ENCODE data around the gene RIN3.

RIN3 gene

GRCh38 chr14:92630367-92630766 lies 116.8 kb downstream of the RIN3 start:
- no peak for TF ChIP-seq CTCF (conservative IDR thresholded peaks at IDR 0.05; ENCODE audit: low read depth)
- ChIA-PET CTCF (interaction anchor here (0.6 kb wide), 1 partner anchor 47 kb away, joined by 3 read pairs; no protein-coding TSS in a partner anchor), POLR2A (ENCODE audit: low non-redundant PET) (no interaction called here)
- no peak for DNase-seq (ENCODE audit: low spot score)
- H3K27ac ChIP-seq, result no peak overlapping the region

GRCh38 chr14:92631098-92631497 lies 117.5 kb downstream of the RIN3 start:
- DNase-seq (ENCODE audit: low spot score), result no peak
- ChIA-PET CTCF (no interaction called here), POLR2A (ENCODE audit: low non-redundant PET) (no interaction called here)
- TF ChIP-seq CTCF (conservative IDR thresholded peaks at IDR 0.05; ENCODE audit: low read depth), result no peak
- no peak overlapping the region for H3K27ac ChIP-seq

GRCh38 chr14:92632546-92633273 lies 119.1 kb downstream of the RIN3 start:
- no peak for TF ChIP-seq CTCF (conservative IDR thresholded peaks at IDR 0.05; ENCODE audit: low read depth)
- DNase-seq (ENCODE audit: low spot score), result no peak
- POLR2A ChIA-PET (ENCODE audit: low non-redundant PET), result no interaction called here
- no peak overlapping the region for H3K27ac ChIP-seq
- CTCF ChIA-PET, result no interaction called here

- no peak for DNase-seq (ENCODE audit: low spot score)
- CTCF ChIA-PET, result no interaction called here
- POLR2A ChIA-PET (ENCODE audit: low non-redundant PET), result no interaction called here
- no peak overlapping the region for H3K27ac ChIP-seq
- no peak for TF ChIP-seq CTCF (conservative IDR thresholded peaks at IDR 0.05; ENCODE audit: low read depth)
Observed at GRCh38 chr14:92633274-92633616, 119.7 kb downstream of the RIN3 start.

- CTCF ChIA-PET, result no interaction called here
- TF ChIP-seq CTCF (conservative IDR thresholded peaks at IDR 0.05; ENCODE audit: low read depth), result no peak
- no peak for DNase-seq (ENCODE audit: low spot score)
- POLR2A ChIA-PET (ENCODE audit: low non-redundant PET), result no interaction called here
- no peak overlapping the region for H3K27ac ChIP-seq
Observed at GRCh38 chr14:92633724-92634123, 120.1 kb downstream of the RIN3 start.

- ChIA-PET POLR2A (ENCODE audit: low non-redundant PET) (interaction anchor here (0.9 kb wide), 1 partner anchor 9 kb away, joined by 3 read pairs; no protein-coding TSS in a partner anchor), CTCF (no interaction called here)
- DNase-seq (ENCODE audit: low spot score), result no peak
- no peak overlapping the region for H3K27ac ChIP-seq
- no peak for TF ChIP-seq CTCF (conservative IDR thresholded peaks at IDR 0.05; ENCODE audit: low read depth)
Observed at GRCh38 chr14:92635031-92635430, 121.5 kb downstream of the RIN3 start.
